Sigmoid colon (tissue), 7 donors: Measurements from ENCODE around the gene KAT7. TPM values are rescaled to one million over a fixed set of nuclear protein-coding genes. Genes with fewer than 3 reads are reported as not detected.

Experiments used
- DNase-seq: peaks from one replicate; pipeline ENCODE4 v3.0.0-alpha.2; 2019
- H3K27ac ChIP-seq, 4 donors: fragments of 200-600 bp; sonication (generic); one replicate each; pipeline ENCODE4 v1.5.1; 2016 to 2019; ENCODE audit warnings: mild to moderate bottlenecking in 1 of 4
- H3K27me3 ChIP-seq, 3 donors: fragments of 200-600 bp; sonication (generic); one replicate each; pipeline ENCODE4 v1.5.1; 2019; ENCODE audit warnings: mild to moderate bottlenecking in 1 of 3
- H3K36me3 ChIP-seq, 4 donors: fragments of 200-600 bp; sonication (generic); one replicate each; pipeline ENCODE4 v1.5.1; 2016 to 2019
- H3K4me1 ChIP-seq, 4 donors: fragments of 200-600 bp; sonication (generic); one replicate each; pipeline ENCODE4 v1.5.1; 2017 to 2019
- H3K4me3 ChIP-seq, 4 donors: fragments of 200-600 bp; sonication (generic); one replicate each; pipeline ENCODE4 v1.5.1; 2017 to 2019; ENCODE audit warnings: mild to moderate bottlenecking in 2 of 4, moderate library complexity in 1 of 4
- H3K9me3 ChIP-seq, 4 donors: fragments of 200-600 bp in 3 of 4; sonication (generic) in 3 of 4; one replicate each; pipeline versions ENCODE4 v1.5.1 to v1.6.1; 2013 to 2019
- CTCF ChIP-seq, 4 experiments: fragments of 450-650 bp in 3 of 4; fragments of 200-600 bp in 1 of 4; IDR thresholded peaks; one replicate each; pipeline ENCODE4 v1.5.1; 2016 to 2019; ENCODE audit warnings: antibody characterized with exemption in 4 of 4, mild to moderate bottlenecking in 3 of 4, moderate library complexity in 2 of 4
- EP300 ChIP-seq, 4 donors: sonication (generic); formaldehyde crosslinking; IDR thresholded peaks; one replicate each; pipeline ENCODE4 v1.6.1; 2017; ENCODE audit warnings: antibody characterized with exemption in 4 of 4
- POLR2A ChIP-seq, 2 donors: fragments of 450-650 bp; IDR thresholded peaks; one replicate each; pipeline ENCODE4 v1.6.1; 2016; ENCODE audit warnings: antibody characterized with exemption in 2 of 2, mild to moderate bottlenecking in 2 of 2, moderate library complexity in 2 of 2
- POLR2AphosphoS5 ChIP-seq, 4 donors: sonication (generic); formaldehyde crosslinking; IDR thresholded peaks; one replicate each; pipeline ENCODE4 v1.6.1; 2017; ENCODE audit warnings: antibody characterized with exemption in 4 of 4
- WGBS, 2 donors: extraction: QIAGEN DNeasy Blood & Tissue Kit; methylation state at CpG; one replicate each; pipeline ENCODE4 v1.1.7; 2013; 5-methylcytosine and 5-hydroxymethylcytosine counted together
- intact Hi-C: fragments of 100-400 bp; cut with DNase I; formaldehyde crosslinking; loops from one replicate; pipeline ENCODE4 v1.15.1; 2023
- polyA plus RNA-seq, 3 donors: library from polyadenylated mRNA; stranded (reverse); fragments of 200-250 nt; gene quantifications; one replicate each; pipeline ENCODE4 v1.2.3, GENCODE V29; 2013
- total RNA-seq, 4 donors: library from RNA; depleted of rRNA; stranded (reverse); fragments of >200 nt; gene quantifications; one replicate each; pipeline ENCODE4 v1.1.0, GENCODE V29; 2016
- donor health status: healthy with polysubstance abuse.
- donor health status: Bipolar disorder and iron deficiency.
- donor health status: healthy.

Gene KAT7
- total and polyA plus RNA-seq, 7 donors: 6.2 to 34.9 (median 23.8) TPM

GRCh38 chr17:49878931-49879904, 90.7 kb downstream of the KAT7 start:
- peaks cover 6 to 58% (median 29%) of the 10 kb centered on the region in 3 donors for H3K27me3 ChIP-seq
- intact Hi-C loops: no loop called here
- DNase-seq: no peak
- no peak overlapping the region for H3K27ac ChIP-seq
- 62 to 67% methylated on average over 14 of the region's 14 CpGs for whole genome bisulfite sequencing, 2 donors
- peaks cover 0 to 10% (median 7%) of the 10 kb centered on the region in 4 donors for H3K4me1 ChIP-seq
- no peaks in the 10 kb centered on the region for H3K9me3 ChIP-seq
- no peak overlapping the region for H3K4me3 ChIP-seq
- H3K36me3 ChIP-seq: no peaks in the 10 kb centered on the region
- no peak for TF ChIP-seq POLR2AphosphoS5 (IDR thresholded peaks at IDR 0.05)
- TF ChIP-seq POLR2A (IDR thresholded peaks at IDR 0.05): no peak
- no peak for TF ChIP-seq CTCF (IDR thresholded peaks at IDR 0.05)
- TF ChIP-seq EP300 (IDR thresholded peaks at IDR 0.05): no peak

- Histone ChIP-seq H3K36me3 (no peaks in the 10 kb centered on the region), H3K27ac (no peak overlapping the region), H3K4me1 (peaks cover 0 to 10% (median 7%) of the 10 kb centered on the region in 4 donors), H3K9me3 (no peaks in the 10 kb centered on the region), H3K4me3 (no peak overlapping the region), H3K27me3 (peaks cover 6 to 49% (median 29%) of the 10 kb centered on the region in 3 donors)
- peak; percentile 82 for DNase-seq
- peak; percentile 71 to 99 (median 92) for TF ChIP-seq CTCF (IDR thresholded peaks at IDR 0.05)
- no peak for TF ChIP-seq POLR2A (IDR thresholded peaks at IDR 0.05)
- TF ChIP-seq POLR2AphosphoS5 (IDR thresholded peaks at IDR 0.05): peak in 1 of 4 donors; percentile 28
- intact Hi-C loops: loop anchor here (1.0 kb wide), 1 partner anchor 118 kb away; no protein-coding TSS in a partner anchor
- 5 to 6% methylated on average over 41 of the region's 41 CpGs for WGBS, 2 donors
Observed at GRCh38 chr17:49880291-49881053, 92.0 kb downstream of the KAT7 start.

- Histone ChIP-seq H3K9me3 (no peaks in the 10 kb centered on the region), H3K4me1 (peaks cover 0 to 10% (median 7%) of the 10 kb centered on the region in 4 donors), H3K27me3 (peaks cover 6 to 49% (median 29%) of the 10 kb centered on the region in 3 donors), H3K4me3 (no peak overlapping the region), H3K36me3 (no peaks in the 10 kb centered on the region), H3K27ac (no peak overlapping the region)
- WGBS, 2 donors: 19 to 27% methylated on average over 5 of the region's 5 CpGs
- intact Hi-C loops: no loop called here
- no peak for DNase-seq
- TF ChIP-seq POLR2AphosphoS5 (IDR thresholded peaks at IDR 0.05) (no peak), CTCF (IDR thresholded peaks at IDR 0.05) (no peak), EP300 (IDR thresholded peaks at IDR 0.05) (no peak), POLR2A (IDR thresholded peaks at IDR 0.05) (no peak)
Observed at GRCh38 chr17:49881054-49881402, 92.5 kb downstream of the KAT7 start.

GRCh38 chr17:49882434-49882833, 94.0 kb downstream of the KAT7 start:
- 48 to 56% methylated on average over 7 of the region's 7 CpGs for WGBS, 2 donors
- Histone ChIP-seq H3K9me3 (no peaks in the 10 kb centered on the region), H3K36me3 (no peaks in the 10 kb centered on the region), H3K4me3 (no peak overlapping the region), H3K27ac (no peak overlapping the region), H3K27me3 (peaks cover 6 to 49% (median 29%) of the 10 kb centered on the region in 3 donors), H3K4me1 (peaks cover 0 to 10% (median 7%) of the 10 kb centered on the region in 4 donors)
- TF ChIP-seq POLR2AphosphoS5 (IDR thresholded peaks at IDR 0.05) (no peak), EP300 (IDR thresholded peaks at IDR 0.05) (no peak), POLR2A (IDR thresholded peaks at IDR 0.05) (no peak), CTCF (IDR thresholded peaks at IDR 0.05) (no peak)
- DNase-seq: no peak
- intact Hi-C loops: no loop called here

Other genes with a start within 250 kb of the KAT7 start
- 10 to 100 TPM; 20.2 to 32.6 (median 21.9) TPM for gene NXPH3, start 212.8 kb upstream of the KAT7 start, total RNA-seq
- 1 to 10 TPM in 2 of 3 donors, under 1 TPM in 1; 0.23 to 2.4 (median 2.1) TPM for gene NXPH3, start 212.8 kb upstream of the KAT7 start, polyA plus RNA-seq
- 100 to 1,000 TPM; 226 to 332 (median 280) TPM for gene SPOP, start 110.6 kb upstream of the KAT7 start, total RNA-seq
- 10 to 100 TPM; 33.0 to 38.9 (median 35.6) TPM for gene SPOP, start 110.6 kb upstream of the KAT7 start, polyA plus RNA-seq
- 10 to 100 TPM; 13.0 to 34.9 (median 20.0) TPM for gene SLC35B1, start 80.7 kb upstream of the KAT7 start, total RNA-seq
- gene SLC35B1, start 80.7 kb upstream of the KAT7 start, polyA plus RNA-seq: 10 to 100 TPM; 24.0 to 59.7 (median 26.6) TPM
- gene FAM117A, start 24.6 kb upstream of the KAT7 start, total RNA-seq: 10 to 100 TPM; 11.1 to 34.6 (median 27.4) TPM
- gene FAM117A, start 24.6 kb upstream of the KAT7 start, polyA plus RNA-seq: 10 to 100 TPM in 1 of 3 donors, 1 to 10 TPM in 2; 3.5 to 15.6 (median 9.6) TPM
- gene TAC4, start 59.4 kb downstream of the KAT7 start, total RNA-seq: not detected
- gene TAC4, start 59.4 kb downstream of the KAT7 start, polyA plus RNA-seq: 1 to 10 TPM in 1 of 3 donors, not detected in 2; 3.6 TPM
- not detected for gene DLX4, start 180.5 kb downstream of the KAT7 start, total RNA-seq
- gene DLX4, start 180.5 kb downstream of the KAT7 start, polyA plus RNA-seq: under 1 TPM in 1 of 3 donors, not detected in 2; 0.34 TPM
- under 1 TPM in 1 of 4 donors, not detected in 3; 0.27 TPM for gene DLX3, start 206.5 kb downstream of the KAT7 start, total RNA-seq
- under 1 TPM in 1 of 3 donors, not detected in 2; 0.07 TPM for gene DLX3, start 206.5 kb downstream of the KAT7 start, polyA plus RNA-seq